Left ventricle myocardium superior (tissue), 1 donor: ENCODE data around the gene PLA2G5. TPM values are rescaled to one million over a fixed set of nuclear protein-coding genes. Genes with fewer than 3 reads are reported as not detected.
A peak's percentile ranks its signal among the peaks of the same experiment; 100 is the strongest.
"Not testable (repeated sequence)": the region's sequence is repeated elsewhere in the genome, so short reads cannot be mapped to it uniquely, and the experiment has no call there.

Experiments
- ATAC-seq: fragments of 200-7000 bp; cut with Tn5 transposase; one replicate; pipeline ENCODE4 v1.9.1; 2020; ENCODE audit warnings: mild to moderate bottlenecking, moderate library complexity
- DNase-seq: peaks from one replicate; pipeline ENCODE4 v3.0.0-alpha.2; 2020
- intact Hi-C: fragments of 100-400 bp; cut with micrococcal nuclease; formaldehyde crosslinking; loops from one replicate; pipeline ENCODE4 v1.11.0; 2022
- total RNA-seq: library from RNA; stranded (reverse); fragmentation: NEBNext Ultra II Directional; extraction: Animal tissue kit (Norgen Biotek cat#: 25700); gene quantifications from one replicate; pipeline ENCODE4 v1.2.1, GENCODE V29; 2021
- donor health status: DM: no; HTN: yes; CAD: no; lungs with severe emphysema.

PLA2G5 gene
- total RNA-seq, 1 donor from 2014 or later, result 47.1 TPM

GRCh38 chr1:20109223-20109856 is 39.3 kb downstream of the PLA2G5 start:
- intact Hi-C loops, result no loop called here
- no peak for DNase-seq
- no peak for ATAC-seq

GRCh38 chr1:20110679-20111078 is 40.7 kb downstream of the PLA2G5 start:
- intact Hi-C loops, result no loop called here
- ATAC-seq (peak; percentile 56), DNase-seq (no peak)

GRCh38 chr1:20111452-20111851 is 41.5 kb downstream of the PLA2G5 start:
- intact Hi-C loops, result no loop called here
- no peak for DNase-seq
- ATAC-seq, result no peak

- DNase-seq, result no peak
- ATAC-seq, result no peak
- intact Hi-C loops, result no loop called here
Measured at GRCh38 chr1:20112279-20113000, 42.4 kb downstream of the PLA2G5 start.

- no peak for DNase-seq
- intact Hi-C loops, result no loop called here
- ATAC-seq, result no peak
Measured at GRCh38 chr1:20114021-20114648, 44.1 kb downstream of the PLA2G5 start.

GRCh38 chr1:20115479-20115878 is 45.5 kb downstream of the PLA2G5 start:
- no peak for ATAC-seq
- intact Hi-C loops, result no loop called here
- DNase-seq, result no peak

- intact Hi-C loops, result no loop called here
- no peak for ATAC-seq
- no peak for DNase-seq
Measured at GRCh38 chr1:20115916-20116315, 45.9 kb downstream of the PLA2G5 start.

- DNase-seq (no peak), ATAC-seq (no peak)
- intact Hi-C loops, result no loop called here
Measured at GRCh38 chr1:20117236-20117635, 47.2 kb downstream of the PLA2G5 start.

- intact Hi-C loops, result no loop called here
- DNase-seq (no peak), ATAC-seq (no peak)
Measured at GRCh38 chr1:20119347-20119746, 49.4 kb downstream of the PLA2G5 start, which contains the start of gene PLA2G2D. Gene PLA2G2D (minus strand): TSS chr1:20119536. CDS start chr1:20119498, 38 bp downstream.

GRCh38 chr1:20120796-20121195 is 50.8 kb downstream of the PLA2G5 start:
- DNase-seq (no peak), ATAC-seq (no peak)
- intact Hi-C loops, result no loop called here

- ATAC-seq (no peak), DNase-seq (no peak)
- intact Hi-C loops, result no loop called here
Measured at GRCh38 chr1:20123722-20124455, 53.9 kb downstream of the PLA2G5 start.

- intact Hi-C loops, result no loop called here
- ATAC-seq (peak; percentile 87), DNase-seq (no peak)
Measured at GRCh38 chr1:20124456-20125057, 54.6 kb downstream of the PLA2G5 start.

GRCh38 chr1:20125100-20125499 is 55.1 kb downstream of the PLA2G5 start:
- DNase-seq (no peak), ATAC-seq (peak; percentile 46)
- intact Hi-C loops, result no loop called here

GRCh38 chr1:20126041-20126805 is 56.2 kb downstream of the PLA2G5 start:
- DNase-seq (no peak), ATAC-seq (no peak)
- intact Hi-C loops, result no loop called here

GRCh38 chr1:20126806-20127440 is 56.9 kb downstream of the PLA2G5 start:
- intact Hi-C loops, result no loop called here
- ATAC-seq, result no peak
- no peak for DNase-seq

- ATAC-seq, intact Hi-C loops, DNase-seq: not testable (repeated sequence)
Measured at GRCh38 chr1:20130518-20130917, 60.5 kb downstream of the PLA2G5 start.

- ATAC-seq, result no peak
- DNase-seq, result no peak
- intact Hi-C loops, result no loop called here
Measured at GRCh38 chr1:20134995-20135394, 65.0 kb downstream of the PLA2G5 start.

- DNase-seq, result no peak
- ATAC-seq, result no peak
- intact Hi-C loops, result no loop called here
Measured at GRCh38 chr1:20136249-20136648, 66.3 kb downstream of the PLA2G5 start.
